ENCODE results near the gene DCX.

DNA sequence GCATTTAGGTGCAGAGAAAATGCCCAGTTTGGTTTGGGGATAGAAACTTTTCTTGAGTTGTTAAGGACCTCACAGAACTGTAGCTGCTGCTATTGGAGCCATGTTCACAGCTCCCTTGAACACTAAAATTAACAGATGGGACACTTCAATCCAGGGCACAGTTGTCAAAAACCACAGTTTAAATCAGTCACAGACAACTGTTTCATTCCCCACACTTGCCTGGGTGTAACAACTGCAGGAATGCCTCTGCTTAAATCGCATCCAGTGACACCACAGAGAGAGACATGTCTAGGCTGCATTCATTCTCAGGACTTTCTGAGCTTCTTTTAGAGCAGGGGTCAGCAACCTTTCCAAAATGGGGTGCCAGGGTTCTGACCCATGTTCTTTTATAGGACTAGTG is 129.0 kb downstream of the DCX start:
- TF ChIP-seq CTCF (IDR thresholded peaks at IDR 0.05; ENCODE audit: low read depth, low read length): no peak
- no peak for TF ChIP-seq EZH2phosphoT487 (IDR thresholded peaks at IDR 0.05; ENCODE audit: low read depth)
